HL-60/S4 treated with phorbol 12-myristate 13-acetate at 8.2 ng/mL for 4 days and 3 days (cell line): ENCODE data around the gene RTBDN.
"Not testable (repeated sequence)": the region's sequence is repeated elsewhere in the genome, so short reads cannot be mapped to it uniquely, and the experiment has no call there.

Experiments
- in situ Hi-C: fragments of 300-500 bp; cut with MboI; formaldehyde crosslinking; loops from 2 replicates; pipeline ENCODE4 v1.15.0; 2022; ENCODE audit warnings: low sequenced_read_pairs

The RTBDN gene

DNA sequence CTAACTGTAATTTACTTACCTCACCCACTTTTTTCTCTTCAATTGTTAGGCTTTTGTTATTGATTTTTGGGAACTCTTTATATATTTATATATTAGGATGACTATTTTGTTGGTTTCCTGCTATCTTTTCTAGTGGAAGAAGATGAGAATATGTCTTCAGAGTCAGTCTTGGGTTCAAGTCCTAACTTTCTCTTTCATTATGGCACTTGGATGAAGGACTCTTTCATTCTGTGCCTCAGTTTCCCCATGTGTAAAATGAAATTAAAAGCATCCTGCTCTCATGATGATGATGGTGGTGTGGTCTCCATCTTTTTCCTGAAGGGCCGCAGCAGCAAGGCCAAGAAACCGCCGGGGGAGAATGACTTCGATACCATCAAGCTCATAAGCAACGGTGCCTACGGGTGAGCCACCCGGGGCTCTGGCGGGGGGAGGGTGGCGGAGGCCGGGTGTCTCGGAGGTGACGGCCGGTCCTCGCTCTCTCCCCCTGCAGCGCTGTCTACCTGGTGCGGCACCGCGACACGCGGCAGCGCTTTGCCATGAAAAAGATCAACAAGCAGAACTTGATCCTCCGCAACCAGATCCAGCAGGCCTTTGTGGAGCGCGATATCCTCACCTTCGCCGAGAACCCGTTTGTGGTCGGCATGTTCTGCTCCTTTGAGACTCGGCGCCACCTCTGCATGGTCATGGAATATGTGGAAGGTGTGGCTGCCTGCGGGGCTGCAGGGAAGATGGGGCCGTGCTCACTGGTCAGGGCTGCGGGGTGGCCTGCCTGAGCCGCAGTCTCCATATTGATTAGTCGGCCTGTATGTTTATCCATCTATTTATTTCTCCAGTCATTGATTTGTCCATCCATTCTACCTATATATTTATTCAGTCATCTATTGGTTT, 23.9 kb upstream of the RTBDN start:
- in situ Hi-C loops: no loop called here

DNA sequence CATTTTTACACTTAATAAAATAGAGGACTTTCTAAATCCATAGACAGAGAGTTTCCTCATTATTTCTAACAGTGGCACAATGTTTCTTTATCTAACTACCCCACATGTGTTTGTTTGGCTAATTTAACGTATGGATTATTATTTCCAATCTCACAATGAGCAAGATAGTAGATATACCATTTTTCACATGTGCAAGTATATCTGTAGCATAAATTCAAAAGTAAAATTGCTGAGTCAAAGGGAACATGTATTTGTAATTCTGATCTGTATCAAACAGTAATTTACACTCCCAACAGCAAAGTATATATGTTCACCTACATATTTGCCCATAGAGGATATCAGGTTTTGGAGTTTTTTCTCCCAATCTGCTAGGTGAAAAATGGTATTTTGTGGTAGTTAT, 22.3 kb upstream of the RTBDN start:
- in situ Hi-C loops: no loop called here

DNA sequence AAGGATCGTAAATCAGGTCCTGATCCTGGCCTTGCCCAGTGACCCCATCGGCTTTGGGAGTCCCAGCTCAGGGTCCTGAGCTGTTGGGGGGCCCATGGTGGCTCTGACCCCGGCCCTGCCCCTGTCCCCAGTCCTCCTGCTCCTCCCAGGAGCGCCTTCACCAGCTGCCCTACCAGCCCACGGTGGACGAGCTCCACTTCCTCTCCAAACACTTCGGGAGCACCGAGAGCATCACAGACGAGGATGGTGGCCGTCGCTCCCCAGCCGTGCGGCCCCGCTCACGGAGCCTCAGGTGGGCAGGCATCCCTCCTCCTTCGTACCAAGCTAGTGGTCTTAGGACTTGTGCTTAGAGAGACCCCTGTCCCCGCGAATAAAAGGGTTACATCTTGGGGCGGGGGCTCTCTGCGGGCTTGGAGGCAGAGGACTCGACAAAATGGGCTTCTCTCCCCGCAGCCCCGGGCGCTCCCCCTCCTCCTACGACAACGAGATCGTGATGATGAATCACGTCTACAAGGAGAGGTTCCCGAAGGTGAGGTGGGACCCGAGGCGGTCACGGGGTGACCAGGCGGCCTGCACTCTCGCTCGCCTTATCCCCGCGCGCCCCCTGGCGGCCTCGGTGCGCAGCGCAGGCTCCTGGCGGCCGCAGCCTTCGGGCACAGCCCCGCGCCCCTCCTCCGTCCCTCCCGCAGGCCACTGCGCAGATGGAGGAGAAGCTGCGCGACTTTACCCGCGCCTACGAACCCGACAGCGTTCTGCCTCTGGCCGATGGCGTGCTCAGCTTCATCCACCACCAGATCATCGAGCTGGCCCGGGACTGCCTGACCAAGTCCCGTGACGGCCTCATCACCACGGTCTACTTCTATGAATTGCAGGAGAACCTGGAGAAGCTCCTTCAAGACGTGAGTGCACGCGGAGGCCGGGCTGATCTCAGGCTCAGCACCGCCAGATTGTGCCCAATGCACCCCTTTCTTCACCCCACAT, 13.1 kb upstream of the RTBDN start:
- in situ Hi-C loops: no loop called here

DNA sequence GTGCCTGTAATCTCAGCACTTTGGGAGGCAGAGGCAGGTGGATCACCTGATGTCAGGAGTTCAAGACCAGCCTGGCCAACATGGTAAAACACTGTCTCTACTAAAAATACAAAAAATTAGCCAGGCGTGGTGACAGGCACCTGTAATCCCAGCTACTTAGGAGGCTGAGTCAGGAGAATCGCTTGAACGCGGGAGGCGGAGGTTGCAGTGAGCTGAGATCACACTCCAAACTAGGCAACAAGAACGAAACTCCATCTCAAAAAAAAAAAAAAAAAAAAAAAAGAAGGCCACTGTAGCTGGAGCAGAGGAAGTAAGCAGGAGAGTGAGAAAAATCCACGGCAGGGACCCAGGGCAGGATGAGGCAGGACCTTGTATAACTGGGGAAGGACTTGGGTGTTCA, 12.2 kb upstream of the RTBDN start:
- in situ Hi-C loops: not testable (repeated sequence)

DNA sequence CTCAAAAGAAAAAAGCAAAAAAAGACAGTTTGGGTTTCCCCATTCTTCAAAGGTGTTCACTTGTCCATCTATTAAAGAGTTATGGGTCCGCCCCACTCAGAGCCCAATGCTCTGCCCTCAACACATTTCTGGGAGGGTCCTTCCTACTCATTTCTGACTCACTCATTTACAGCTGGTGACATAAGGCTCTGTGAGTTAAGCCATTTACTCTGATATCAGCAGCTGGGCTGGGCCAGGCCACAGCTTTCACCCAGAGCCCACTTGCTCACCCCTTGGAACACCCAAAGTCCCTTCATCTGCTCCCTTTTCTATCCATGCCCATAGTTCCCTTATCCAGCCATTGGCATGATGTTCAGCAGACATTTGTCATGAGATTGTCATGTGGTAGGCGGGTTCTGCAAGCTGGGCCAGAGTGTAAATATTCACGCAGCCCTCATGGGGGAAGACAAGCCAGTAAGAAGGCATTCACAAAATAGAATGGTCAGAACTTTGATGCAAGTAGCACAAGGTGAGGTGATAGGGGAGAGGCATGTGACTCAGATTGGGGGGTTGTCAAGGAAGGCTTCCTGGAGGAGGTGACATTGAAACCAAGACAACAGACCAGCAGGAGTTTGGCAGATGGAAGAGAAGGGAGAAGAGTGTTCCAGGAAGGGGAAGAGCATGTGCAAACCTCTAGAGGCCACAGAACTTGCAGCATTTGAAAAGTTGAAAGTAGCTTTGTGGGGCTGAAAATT, 9.8 kb upstream of the RTBDN start:
- in situ Hi-C loops: no loop called here

DNA sequence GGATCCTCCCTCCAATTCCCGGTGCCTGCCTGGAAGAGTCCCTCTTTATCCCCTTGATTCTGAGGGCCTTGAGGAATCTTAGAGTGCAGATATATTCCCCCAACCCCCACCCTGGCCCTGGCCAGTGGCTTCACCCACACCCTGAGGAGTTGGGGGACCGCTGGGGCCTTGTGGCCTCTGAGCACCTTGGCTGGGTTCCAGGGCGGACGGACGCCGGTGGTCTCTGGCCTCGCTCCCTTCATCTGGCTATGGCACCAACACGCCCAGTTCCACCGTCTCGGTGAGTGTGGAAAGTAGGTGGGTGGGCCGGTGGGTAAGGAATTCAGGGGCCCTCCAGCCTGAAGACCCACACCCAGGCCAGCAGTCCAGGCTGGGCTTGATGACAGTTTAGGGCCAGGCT, 8.9 kb upstream of the RTBDN start:
- in situ Hi-C loops: no loop called here

DNA sequence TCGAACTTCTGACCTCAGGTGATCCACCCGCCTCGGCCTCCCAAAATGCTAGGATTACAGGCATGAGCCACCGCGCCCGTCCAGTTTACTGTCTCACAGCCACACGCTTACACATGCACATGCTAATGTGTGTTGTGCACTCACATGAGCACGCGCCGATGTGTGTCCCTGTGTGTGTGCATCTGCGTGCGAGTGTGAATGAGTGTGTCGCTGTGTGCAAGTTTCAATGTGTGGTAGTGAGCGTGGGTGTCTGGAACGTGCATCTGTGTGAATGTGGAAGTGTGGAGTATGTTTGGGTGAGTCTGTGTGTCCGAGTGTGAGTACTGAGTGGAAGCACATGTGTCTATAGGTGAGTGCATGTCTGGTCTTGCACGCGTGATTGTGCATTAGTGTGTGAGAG, 8.1 kb upstream of the RTBDN start:
- in situ Hi-C loops: no loop called here

DNA sequence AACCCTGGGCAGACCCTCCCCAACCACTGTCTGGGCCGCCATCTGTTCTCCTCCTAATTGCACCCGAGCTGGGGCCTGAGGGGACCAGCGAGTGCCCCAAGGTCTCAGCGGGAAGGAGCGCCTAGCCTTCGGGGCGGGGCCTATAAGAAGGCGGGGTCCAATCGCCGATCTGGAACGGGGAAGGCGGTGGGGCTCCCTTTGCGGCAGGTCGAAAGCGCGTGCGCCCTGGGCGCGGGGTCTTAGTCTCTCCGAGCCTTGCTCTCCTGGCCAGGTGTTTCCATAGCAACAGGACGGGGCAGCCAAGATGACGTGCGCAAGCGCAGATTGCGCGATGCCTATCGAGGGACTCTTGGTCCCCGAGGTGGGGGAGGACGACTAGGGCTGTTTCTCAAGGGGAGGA, 6.7 kb upstream of the RTBDN start:
- in situ Hi-C loops: no loop called here

DNA sequence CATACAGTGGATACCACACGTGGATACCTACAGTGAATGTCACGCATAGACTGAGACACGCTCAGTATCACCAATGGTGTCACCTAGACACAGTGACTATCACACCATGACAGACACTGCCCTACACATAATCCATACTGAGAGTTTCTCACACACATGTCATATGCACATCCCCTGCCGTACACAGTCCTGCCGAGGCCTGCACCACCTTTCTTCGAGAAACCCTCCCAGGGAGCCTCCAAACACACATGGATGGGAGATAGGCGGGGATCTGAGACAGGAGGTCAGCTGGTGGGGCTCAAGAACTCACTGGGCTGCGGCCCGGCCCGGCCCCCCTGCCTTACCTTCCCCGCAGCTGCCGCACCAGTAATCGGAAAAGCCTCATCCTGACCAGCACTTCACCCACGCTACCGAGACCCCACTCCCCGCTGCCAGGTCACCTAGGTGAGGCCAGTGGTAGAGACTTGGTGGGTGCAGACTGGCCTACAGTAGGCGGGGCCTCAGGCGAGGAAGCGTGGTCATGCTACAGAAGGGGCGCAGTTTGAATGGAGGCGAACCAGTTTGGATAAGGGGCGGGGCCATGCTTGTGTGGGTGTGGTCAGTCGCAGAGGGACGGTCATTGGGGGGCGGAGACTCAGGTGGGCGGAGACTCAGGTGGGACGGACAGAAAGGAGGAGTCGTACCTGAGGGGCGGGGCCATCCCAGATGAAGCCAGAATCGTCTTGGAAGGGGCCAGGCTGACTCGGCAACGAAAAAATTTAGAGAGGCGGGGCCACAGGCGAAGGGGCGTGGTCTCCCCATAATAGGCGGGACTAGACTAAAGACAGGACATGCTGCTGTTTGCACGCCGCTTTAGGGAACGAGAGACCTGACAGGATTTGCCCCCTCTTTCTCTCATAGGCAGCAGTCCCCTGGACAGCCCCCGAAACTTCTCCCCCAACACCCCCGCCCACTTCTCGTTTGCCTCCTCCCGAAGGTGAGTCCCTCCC, 6.0 kb upstream of the RTBDN start:
- in situ Hi-C loops: no loop called here

DNA sequence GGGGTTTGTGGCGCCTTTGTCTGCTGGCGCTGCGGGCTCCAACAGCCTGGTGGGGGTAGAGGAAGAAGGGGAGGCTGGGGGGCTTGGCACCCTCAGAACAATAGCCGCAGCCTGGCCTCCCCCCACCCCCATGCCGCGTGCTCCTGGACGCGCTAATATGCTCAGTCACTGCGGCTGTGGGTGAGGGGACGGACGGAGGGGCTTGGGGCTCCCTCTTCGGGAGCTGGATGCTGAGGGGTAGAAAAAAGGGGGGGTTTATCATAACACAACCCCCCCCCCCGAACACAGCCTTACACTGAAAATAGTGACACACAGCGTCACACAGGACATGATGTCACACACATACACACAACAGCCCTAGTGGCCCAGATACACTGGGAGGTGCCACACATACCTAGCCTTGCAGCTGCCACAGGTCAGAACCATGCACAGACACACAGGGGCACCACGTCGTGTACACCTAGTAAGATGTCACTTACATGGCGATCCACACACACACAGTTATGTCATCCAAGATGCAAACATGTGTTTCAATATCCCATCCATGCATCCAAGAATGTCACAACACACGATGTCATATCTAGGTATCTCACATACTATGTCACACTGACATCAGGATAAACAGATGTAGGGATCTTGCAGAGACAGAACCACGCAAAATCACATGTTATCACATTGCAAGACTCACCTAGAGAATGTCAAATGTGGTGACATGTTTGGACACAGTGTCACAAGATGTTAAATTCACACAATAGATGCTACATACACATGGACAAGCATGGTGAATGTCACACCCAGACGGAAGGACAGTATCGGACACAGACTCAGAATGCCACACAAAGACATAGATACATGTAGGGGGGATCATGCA, 4.7 kb upstream of the RTBDN start:
- in situ Hi-C loops: no loop called here

DNA sequence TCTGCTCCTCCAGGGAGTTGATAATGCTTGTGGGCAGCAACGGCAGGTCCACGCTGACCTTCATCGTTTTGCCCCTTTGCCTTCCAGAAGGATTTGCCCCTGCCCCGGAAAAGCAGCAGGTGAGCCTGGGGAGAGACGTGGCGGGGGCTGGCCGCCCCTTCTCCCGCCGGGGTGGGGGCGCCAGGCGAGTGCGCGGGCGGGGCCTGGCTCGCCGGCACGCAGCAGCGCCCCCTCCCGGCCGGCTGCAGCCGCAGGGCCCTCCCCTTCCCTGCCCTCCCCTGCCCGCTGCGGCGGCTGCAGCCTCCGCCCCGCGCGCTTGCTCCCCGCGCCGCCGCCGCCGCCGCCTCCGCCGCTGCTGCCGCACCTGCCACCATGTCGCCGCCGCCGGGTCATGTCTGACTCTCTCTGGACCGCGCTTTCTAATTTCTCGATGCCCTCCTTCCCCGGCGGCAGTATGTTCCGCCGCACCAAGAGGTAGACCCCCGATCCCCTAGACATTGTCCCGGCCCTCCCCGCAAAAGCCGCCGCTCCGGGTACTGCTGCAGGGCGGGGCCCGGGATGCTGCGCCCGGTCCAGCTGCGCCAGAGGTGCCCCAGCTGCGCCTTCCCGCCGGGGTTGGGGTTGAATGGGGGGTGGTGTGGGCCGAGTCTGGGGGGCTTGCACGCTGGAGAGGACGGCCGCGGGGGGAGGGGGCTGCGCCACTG, 4.0 kb upstream of the RTBDN start, which contains the start of gene MAST1:
Gene MAST1 (plus strand): TSS at position 334 of the 704 bp plus-strand sequence. CDS start 58 bp downstream, at position 392.
- in situ Hi-C loops: no loop called here

DNA sequence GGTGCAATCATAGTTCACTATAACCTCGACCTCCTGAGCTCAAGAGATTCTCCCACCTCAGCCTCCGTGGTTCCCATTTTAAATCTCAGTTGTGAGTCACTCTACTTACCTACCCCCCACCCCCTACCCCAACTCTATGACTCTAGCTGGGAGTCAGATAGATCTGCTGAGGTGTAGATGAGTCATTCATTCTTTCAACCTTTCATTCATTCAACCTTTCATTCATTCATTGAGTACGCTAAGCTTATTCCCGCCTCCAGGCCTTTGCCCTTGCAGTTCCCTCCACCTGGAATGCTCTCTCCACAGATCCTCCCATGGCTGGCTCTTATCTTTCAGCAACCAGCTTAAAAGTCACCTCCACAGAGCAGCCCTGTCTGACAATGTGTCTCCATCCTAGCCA, 2.8 kb upstream of the RTBDN start:
- in situ Hi-C loops: no loop called here

DNA sequence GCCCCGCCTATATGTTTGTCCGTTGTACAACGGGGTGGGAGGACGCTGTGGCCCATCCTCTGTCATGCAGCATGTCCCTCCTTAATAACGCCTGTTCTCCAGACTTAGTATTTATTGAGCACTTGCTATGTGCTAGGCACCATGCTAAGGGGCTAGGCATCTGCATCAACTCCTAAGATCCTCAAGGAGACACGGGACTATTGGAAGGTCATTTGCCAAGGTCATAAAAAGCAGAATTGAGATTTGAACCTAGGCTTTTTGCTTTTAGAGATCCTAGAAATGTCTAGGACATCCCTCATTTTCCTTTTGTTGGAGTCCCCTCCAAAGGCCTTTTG, 2.1 kb upstream of the RTBDN start:
- in situ Hi-C loops: no loop called here

DNA sequence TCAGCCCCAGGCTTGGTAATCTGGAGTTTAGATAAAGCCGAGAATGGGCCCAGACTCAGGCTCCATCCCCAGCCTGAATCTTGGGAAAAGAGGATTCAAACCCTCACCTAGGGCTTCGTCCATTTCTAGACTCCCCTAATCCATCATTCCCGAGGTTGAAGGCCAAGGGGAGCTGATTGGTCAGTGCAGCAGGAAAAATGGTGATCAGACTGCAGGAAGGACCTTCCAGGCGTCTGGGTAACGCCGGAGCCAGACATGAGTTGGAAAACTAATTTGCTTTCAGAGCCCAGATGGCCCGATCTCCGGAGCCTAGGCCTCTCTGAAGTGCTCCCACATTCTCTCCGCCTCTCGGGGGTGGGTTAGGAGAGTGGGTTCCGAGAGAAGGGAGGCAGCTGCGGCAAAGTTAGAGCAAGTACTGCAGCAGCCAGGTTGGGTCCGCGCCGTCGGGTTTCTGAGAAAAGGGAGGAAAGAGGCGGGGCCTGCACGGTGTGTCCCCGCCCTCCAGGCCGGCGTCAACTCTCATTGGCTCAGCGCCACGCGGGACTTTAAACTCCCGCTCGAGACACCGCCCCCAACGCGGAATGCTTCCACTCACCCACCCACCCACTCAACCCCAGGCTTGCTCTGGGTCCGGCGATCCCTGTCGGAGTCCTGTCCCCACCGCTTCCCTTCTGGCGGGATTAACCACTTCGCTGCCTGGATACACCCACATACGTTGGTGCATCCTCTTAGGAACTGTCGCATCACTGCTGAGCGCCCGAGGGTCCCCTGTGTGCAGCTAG, 788 bp upstream of the RTBDN start:
- in situ Hi-C loops: no loop called here

DNA sequence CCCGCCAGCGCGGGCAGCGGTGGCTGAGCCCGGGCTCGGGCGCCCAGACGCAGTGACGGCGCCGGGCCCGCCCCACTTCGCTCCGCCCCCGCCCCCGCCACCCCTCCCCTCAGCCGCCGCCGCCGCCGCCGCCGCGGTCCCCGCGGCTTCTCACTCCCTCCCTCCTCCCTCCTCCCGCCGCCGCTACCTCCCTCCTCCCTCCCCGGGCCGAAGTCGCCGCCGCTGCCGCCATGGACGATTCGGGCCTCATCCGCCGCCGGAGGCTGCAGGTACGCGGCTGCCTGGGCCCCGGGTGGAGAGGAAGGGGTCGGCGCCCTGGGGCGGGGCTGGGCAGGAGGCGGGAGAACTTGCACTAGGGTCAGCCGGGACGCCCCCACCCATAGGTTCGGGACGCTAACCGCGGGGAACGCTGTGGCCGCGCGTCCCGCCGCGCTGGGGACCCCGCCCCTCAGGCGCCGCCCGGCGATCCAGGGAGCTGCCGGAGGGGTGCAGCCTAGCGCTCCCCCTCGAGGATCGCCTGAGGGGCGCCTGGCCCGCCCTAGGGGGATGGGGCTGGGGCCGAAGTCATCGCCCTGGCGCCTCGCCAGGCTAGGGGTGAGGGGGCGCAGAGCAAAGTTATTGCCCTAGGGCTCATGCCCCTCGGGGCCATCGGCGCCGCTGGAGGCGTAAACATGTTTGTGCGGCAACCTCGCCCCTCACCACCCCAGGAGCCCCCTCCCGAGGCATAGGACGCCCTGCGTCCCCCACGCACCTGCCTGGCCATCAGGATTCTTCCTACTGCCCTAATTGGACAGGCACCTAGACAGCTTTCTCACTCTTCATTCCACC, 427 bp downstream of the RTBDN start:
- in situ Hi-C loops: no loop called here

DNA sequence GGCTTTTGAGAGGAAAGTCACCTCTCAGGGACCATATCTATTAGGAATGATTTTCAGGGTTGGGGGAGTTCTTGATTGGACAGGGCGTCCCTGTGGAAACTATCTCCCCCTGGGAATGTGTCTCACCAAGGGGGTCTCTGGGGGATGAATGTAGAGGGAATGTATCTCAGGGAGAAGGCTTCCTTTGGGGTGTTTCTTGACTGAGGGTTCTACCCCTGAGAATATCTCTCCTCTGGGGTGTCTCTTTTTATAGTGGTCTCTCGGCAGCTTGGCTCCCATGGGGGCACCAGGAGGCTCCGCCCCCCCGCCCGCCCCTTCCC, 1.0 kb downstream of the RTBDN start:
- in situ Hi-C loops: no loop called here

DNA sequence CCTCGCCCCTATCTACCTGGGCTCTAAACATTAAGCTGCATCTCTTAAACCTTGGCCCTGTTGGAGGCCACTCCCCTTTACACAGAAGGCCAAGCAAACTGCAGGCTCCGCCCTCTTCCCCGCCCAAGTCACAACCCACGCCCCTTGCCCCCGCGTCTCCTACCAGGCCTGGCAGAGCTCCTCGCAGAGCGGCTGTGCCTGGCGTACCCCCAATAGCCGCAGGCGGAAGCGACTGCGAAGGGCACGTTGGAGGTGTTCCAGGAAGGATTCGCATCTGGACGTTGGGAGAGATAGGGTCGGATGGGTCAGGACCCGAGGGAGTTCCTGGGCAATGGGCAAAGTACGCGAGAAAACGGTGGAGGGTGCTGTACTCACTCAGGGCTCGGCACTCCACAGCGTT, 5.9 kb downstream of the RTBDN start:
- in situ Hi-C loops: no loop called here
